Stimulated activated CD4-positive, alpha-beta T cell treated with anti-CD3 and anti-CD28 coated beads, Interleukin-2, amount 100 ng/mL, for 4 hours (primary cell): ENCODE measurements around the gene PLS1.
"Not testable (repeated sequence)": the region's sequence is repeated elsewhere in the genome, so short reads cannot be mapped to it uniquely, and the experiment has no call there.

Source experiments
- DNase-seq: peaks from one replicate; pipeline ENCODE4 v3.0.0-alpha.2; 2020; ENCODE audit warnings: low read depth

The PLS1 gene

DNA sequence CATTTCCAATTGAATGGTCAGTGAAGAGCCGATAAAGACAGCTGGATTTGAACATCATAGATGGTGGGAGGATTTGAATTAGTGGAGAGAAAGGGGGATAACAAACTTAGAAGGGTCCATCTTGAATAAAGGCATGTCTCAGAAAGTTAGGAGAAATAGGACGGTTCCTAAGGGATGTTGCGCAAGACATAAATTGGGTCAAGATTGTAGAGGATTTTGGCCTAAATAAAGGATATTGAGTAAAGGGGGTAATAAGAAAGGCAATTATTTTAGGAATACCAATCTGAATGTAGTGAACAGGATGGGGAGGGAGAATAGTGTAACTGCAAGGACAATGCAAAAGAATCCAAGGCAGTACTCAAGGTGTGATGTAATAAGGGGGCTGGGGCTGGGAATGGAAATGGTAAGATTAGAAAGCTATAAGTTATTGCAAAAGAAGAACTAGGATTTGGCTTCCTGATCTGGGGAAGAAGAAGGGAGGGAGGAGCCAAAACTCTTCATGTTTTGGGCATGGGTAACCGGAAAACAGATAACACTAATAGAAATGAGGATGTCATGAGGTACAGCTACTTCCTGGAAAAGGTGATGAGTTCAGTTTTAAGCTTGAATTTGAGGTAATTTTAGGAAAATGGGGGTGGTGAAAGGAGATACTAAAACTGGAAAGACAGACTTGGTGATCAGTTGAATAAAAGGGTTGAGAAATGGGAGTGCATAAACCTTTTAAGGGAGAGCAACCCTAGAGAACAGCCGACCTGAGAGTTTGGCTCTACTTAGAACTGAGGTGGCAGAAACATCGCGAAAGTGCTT is 110.3 kb downstream of the PLS1 start:
- no peak for DNase-seq

DNA sequence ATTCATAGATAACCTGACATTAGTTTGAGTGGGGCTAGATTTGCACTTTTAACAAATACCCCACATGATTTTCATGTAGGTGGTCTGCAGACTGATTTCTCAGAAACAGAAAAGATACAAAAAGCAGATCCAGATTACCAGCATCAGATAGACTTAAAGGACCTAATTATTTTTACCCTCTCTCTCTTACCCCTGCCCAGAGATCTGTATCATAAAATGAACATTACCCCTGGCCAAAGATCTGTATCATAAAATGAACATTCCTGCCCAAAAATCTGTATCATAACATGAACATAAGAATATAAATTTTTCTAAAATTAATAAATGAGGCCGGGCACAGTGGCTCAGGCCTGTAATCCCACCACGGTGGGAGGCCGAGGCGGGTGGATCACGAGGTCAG is 113.0 kb downstream of the PLS1 start:
- no peak for DNase-seq

DNA sequence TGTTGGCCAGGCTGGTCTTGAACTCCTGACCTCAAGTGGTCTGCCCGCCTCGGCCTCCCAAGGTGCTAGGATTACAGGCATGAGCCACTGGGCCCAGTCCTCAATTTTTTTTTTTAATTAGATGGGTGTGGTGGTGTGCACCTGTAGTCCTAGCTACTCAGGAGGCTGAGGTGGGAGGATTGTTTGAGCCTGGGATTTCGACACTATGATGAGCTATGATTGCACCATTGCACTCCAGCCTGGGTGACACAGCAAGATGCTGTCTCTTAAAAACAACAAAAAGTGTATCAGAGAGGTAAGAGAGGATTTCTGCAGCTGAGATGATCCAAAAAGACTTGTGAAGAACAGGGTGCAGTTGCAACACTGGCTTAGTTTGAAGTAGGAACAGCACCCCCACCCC is 118.7 kb downstream of the PLS1 start:
- not testable (repeated sequence) for DNase-seq

- DNase-seq: no peak
These were observed 119.9 kb downstream of the PLS1 start for GRCh38 chr3:142716102-142716501.

- no peak for DNase-seq
These were observed 127.4 kb downstream of the PLS1 start for GRCh38 chr3:142723665-142723967.

- DNase-seq: peak; percentile 61
These were observed 127.9 kb downstream of the PLS1 start, which contains the start of gene TRPC1 for GRCh38 chr3:142723968-142724681. Gene TRPC1, plus strand, starts transcription at chr3:142724034. Its CDS starts 526 bp downstream, at chr3:142724560.

- no peak for DNase-seq
These were observed 128.6 kb downstream of the PLS1 start for GRCh38 chr3:142724682-142725356.

DNA sequence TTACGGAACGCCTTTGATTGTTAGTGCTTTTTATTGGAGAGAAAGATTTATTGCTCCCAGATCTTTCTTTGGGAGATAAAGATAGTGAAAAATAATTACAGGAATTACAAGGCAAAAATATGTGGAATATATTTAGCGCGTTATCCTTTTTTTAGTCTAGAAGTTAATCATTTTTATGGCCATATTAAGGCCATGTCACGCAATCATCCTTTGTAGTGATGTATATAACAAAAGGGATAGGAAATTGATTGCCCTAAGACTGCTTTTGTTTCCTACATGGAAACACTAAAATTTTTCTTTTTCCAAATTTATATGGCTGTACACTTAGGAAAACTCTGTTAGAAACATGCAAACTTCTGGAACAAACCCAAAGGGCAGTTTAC is 129.2 kb downstream of the PLS1 start:
- DNase-seq: no peak

DNA sequence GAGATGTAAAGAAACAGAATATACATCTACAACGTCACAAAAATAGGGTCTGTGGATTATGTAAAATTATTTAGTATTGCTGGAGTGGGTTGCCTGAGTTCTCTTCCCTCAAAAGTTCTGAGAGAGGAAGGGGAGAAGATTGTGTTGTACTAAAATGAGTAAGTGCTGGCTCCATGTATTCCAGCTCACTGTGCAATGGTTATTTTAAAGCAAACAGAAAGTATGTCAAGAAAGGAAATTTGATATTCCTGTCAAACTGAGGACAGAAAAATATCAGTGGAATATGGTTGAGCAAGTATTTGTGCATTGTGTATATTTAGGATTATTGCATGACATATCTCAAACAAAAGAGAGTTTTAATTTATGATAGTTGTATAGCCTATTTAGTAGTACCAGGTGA is 129.8 kb downstream of the PLS1 start:
- DNase-seq: no peak

DNA sequence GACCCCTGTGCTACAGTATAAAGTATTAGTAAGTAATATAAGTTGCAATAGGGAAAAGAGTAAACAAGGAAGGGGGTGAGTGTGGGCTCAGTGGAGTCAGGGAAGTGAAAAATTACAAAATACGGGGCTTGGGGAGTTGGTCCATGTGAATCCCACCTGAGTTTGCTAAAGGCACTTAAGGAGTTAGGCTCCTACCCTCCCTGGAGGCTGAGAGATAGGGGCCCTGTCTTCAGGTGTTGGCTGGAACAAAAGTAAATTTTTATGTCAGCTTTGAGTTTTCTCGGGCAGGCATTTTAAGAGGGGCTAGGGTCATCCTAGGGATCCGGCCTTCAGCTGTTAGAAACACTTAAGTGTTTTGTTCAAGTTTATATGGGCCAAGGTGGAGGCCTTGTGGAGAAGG is 135.9 kb downstream of the PLS1 start:
- DNase-seq: no peak

GRCh38 chr3:142734834-142735233 is 138.6 kb downstream of the PLS1 start:
- DNase-seq: no peak

DNA sequence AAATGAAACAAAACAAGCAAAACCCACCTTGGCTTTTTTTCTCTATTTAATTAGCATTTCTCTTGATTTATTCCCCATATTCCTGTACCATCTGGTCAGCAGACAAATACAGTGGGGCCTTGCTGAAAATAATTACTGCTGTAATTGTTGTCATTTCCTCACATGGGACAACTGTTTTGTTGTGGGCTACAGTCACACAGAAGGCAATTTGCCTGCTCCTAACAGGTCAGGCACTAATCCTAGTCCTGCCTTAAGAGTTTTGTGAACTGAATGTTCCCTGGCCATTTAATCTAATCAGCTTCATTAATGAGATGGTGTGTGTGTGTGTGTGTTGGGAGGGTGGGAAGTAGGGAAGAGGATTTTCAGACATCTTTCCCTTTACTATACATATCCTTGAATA is 139.3 kb downstream of the PLS1 start:
- no peak for DNase-seq

DNA sequence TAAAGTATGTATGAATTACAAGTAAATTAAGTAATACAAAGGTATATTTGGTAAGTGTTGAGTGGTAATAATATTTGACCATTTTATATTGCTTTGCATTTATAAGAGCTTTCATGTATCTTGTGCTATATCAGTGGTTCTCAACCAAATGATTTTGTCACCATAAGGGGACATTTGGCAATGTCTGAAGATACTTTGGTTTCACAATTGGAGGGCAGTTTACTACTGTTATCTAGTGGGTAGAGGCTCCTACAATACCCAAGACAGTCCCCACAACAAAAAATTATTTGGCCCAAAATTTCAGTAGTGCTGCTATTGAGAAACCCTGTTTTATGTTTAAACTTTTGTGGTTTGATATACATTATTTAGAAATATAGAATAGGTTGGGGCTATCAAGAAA is 142.2 kb downstream of the PLS1 start:
- no peak for DNase-seq

- no peak for DNase-seq
These were observed 150.5 kb downstream of the PLS1 start for GRCh38 chr3:142746646-142747045.

DNA sequence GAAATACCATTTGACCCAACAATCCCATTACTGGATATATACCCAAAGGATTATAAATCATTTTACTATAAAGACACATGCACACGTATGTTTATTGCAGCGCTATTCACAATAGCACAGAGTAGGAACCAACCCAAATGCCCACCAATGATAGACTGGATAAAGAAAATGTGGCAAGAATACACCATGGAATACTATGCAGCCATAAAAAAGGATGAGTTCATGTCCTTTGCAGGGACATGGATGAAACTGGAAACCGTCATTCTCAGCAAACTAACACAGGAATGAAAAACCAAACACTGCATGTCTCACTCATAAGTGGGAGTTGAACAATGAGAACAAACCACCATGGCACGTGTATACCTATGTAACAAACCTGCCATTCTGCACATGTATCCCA is 154.3 kb downstream of the PLS1 start:
- DNase-seq: not testable (repeated sequence)

GRCh38 chr3:142752605-142753004 is 156.4 kb downstream of the PLS1 start:
- not testable (repeated sequence) for DNase-seq

DNA sequence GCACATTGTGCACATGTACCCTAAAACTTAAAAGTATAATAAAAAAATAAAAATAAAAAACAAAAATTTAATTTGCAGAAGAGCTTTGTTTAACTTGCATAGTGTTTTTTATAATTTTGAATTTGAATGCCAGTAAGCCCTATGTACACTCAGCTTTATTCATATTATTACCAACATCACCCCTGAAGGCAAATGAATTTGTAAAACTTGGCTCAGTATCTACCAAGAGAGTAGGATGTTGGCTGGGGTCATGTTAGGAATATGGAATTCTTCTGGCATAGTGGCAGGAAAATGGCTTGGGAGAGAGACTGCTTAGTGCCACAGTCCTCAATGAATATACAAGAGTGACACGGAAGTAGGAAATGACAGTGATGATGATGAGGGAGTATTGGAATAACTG is 158.3 kb downstream of the PLS1 start:
- no peak for DNase-seq
